ENCODE measurements around the gene TNIK. TPM values are rescaled to one million over a fixed set of nuclear protein-coding genes. Genes with fewer than 3 reads are reported as not detected.

The TNIK gene
- polyA plus RNA-seq, 1 donor from 2014 or later: 19.3 TPM

DNA sequence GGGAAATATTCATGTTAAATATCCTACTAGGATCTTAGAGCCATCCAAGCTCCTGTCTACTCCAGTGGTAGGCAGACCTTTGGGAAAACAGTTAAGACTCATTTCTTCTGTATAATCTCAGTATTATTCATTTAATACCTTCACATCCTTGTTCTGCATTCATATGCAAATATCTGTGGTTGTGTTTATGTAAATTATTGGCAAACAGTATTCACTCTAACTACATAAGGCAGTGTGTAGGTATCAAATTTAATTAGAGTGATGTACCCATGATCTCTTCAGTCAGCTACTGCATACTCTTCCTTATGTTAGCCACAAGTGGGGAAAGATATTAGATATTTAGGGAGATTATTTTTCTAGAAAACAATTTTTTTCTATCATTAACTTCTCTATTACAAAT lies 232.8 kb downstream of the TNIK start:
- Histone ChIP-seq H3K9me3 (ENCODE audit: low read length) (no peaks in the 10 kb centered on the region), H3K9me2 (ENCODE audit: insufficient read depth, low read length) (no peaks in the 10 kb centered on the region), H3K9ac (ENCODE audit: low read length) (no peak overlapping the region), H3K4me3 (ENCODE audit: low read length) (no peak overlapping the region), H3K36me3 (ENCODE audit: insufficient read depth, low read length) (no peaks in the 10 kb centered on the region), H3K79me2 (replicated peaks; ENCODE audit: insufficient read depth, low read length) (no peaks in the 10 kb centered on the region), H3K4me2 (ENCODE audit: low read length) (no peak overlapping the region), H3K27ac (ENCODE audit: low read length) (no peak overlapping the region), H2AFZ (ENCODE audit: low read depth, low read length) (no peak overlapping the region), H3K27me3 (ENCODE audit: insufficient read depth, low read depth, low read length) (no peaks in the 10 kb centered on the region), H4K20me1 (ENCODE audit: insufficient read depth) (no peaks in the 10 kb centered on the region), H3F3A (ENCODE audit: insufficient read depth, low read length, poor library complexity, severe bottlenecking) (no peaks in the 10 kb centered on the region)
- TF ChIP-seq, protein P1, sequence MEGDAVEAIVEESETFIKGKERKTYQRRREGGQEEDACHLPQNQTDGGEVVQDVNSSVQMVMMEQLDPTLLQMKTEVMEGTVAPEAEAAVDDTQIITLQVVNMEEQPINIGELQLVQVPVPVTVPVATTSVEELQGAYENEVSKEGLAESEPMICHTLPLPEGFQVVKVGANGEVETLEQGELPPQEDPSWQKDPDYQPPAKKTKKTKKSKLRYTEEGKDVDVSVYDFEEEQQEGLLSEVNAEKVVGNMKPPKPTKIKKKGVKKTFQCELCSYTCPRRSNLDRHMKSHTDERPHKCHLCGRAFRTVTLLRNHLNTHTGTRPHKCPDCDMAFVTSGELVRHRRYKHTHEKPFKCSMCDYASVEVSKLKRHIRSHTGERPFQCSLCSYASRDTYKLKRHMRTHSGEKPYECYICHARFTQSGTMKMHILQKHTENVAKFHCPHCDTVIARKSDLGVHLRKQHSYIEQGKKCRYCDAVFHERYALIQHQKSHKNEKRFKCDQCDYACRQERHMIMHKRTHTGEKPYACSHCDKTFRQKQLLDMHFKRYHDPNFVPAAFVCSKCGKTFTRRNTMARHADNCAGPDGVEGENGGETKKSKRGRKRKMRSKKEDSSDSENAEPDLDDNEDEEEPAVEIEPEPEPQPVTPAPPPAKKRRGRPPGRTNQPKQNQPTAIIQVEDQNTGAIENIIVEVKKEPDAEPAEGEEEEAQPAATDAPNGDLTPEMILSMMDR (IDR thresholded peaks at IDR 0.05; ENCODE audit: poor library complexity, severe bottlenecking): no peak
- TF ChIP-seq RAD21 (conservative IDR thresholded peaks at IDR 0.05) (no peak), TAF1 (IDR thresholded peaks at IDR 0.05; ENCODE audit: low read depth) (no peak), MXI1 (conservative IDR thresholded peaks at IDR 0.05; ENCODE audit: poor library complexity, severe bottlenecking) (no peak), SMC3 (conservative IDR thresholded peaks at IDR 0.05; ENCODE audit: poor library complexity) (no peak), EZH2 (IDR thresholded peaks at IDR 0.05; ENCODE audit: borderline replicate concordance, insufficient read depth, low read length, poor library complexity, severe bottlenecking) (no peak), EP300 (conservative IDR thresholded peaks at IDR 0.05; ENCODE audit: poor library complexity, severe bottlenecking) (no peak), POLR2AphosphoS5 (IDR thresholded peaks at IDR 0.05) (no peak)
- TF ChIP-seq, protein P2, sequence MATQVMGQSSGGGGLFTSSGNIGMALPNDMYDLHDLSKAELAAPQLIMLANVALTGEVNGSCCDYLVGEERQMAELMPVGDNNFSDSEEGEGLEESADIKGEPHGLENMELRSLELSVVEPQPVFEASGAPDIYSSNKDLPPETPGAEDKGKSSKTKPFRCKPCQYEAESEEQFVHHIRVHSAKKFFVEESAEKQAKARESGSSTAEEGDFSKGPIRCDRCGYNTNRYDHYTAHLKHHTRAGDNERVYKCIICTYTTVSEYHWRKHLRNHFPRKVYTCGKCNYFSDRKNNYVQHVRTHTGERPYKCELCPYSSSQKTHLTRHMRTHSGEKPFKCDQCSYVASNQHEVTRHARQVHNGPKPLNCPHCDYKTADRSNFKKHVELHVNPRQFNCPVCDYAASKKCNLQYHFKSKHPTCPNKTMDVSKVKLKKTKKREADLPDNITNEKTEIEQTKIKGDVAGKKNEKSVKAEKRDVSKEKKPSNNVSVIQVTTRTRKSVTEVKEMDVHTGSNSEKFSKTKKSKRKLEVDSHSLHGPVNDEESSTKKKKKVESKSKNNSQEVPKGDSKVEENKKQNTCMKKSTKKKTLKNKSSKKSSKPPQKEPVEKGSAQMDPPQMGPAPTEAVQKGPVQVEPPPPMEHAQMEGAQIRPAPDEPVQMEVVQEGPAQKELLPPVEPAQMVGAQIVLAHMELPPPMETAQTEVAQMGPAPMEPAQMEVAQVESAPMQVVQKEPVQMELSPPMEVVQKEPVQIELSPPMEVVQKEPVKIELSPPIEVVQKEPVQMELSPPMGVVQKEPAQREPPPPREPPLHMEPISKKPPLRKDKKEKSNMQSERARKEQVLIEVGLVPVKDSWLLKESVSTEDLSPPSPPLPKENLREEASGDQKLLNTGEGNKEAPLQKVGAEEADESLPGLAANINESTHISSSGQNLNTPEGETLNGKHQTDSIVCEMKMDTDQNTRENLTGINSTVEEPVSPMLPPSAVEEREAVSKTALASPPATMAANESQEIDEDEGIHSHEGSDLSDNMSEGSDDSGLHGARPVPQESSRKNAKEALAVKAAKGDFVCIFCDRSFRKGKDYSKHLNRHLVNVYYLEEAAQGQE (IDR thresholded peaks at IDR 0.05; ENCODE audit: borderline replicate concordance): no peak

DNA sequence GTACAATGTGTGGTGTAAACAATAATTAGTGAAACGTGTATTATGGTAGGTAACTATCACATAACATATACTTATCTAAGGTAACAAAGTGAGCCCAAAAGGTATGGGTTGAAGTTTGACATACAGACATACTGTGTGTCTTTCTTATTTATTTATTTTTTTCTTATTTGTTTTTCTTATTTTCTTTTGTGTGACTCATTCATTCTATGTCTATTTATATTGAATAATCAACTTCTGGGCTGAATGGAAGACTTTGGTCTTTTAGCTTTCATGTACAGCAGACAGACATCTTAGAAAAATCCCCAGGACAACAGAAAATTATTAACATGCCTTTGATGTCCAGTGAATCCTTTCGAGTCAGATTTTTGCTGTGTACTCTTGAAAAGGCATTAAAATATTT lies 233.4 kb downstream of the TNIK start:
- H3K79me2 ChIP-seq (replicated peaks; ENCODE audit: insufficient read depth, low read length): no peaks in the 10 kb centered on the region
- no peaks in the 10 kb centered on the region for H3K36me3 ChIP-seq (ENCODE audit: insufficient read depth, low read length)
- H2AFZ ChIP-seq (ENCODE audit: low read depth, low read length): no peak overlapping the region
- H3K9ac ChIP-seq (ENCODE audit: low read length): no peak overlapping the region
- no peak overlapping the region for H3K4me2 ChIP-seq (ENCODE audit: low read length)
- TF ChIP-seq EZH2 (IDR thresholded peaks at IDR 0.05; ENCODE audit: borderline replicate concordance, insufficient read depth, low read length, poor library complexity, severe bottlenecking) (no peak), MXI1 (conservative IDR thresholded peaks at IDR 0.05; ENCODE audit: poor library complexity, severe bottlenecking) (no peak), TAF1 (IDR thresholded peaks at IDR 0.05; ENCODE audit: low read depth) (no peak), RAD21 (conservative IDR thresholded peaks at IDR 0.05) (no peak), EP300 (conservative IDR thresholded peaks at IDR 0.05; ENCODE audit: poor library complexity, severe bottlenecking) (no peak), POLR2AphosphoS5 (IDR thresholded peaks at IDR 0.05) (no peak), SMC3 (conservative IDR thresholded peaks at IDR 0.05; ENCODE audit: poor library complexity) (no peak)
- TF ChIP-seq, protein P2 (IDR thresholded peaks at IDR 0.05; ENCODE audit: borderline replicate concordance): no peak
- TF ChIP-seq, protein P1 (IDR thresholded peaks at IDR 0.05; ENCODE audit: poor library complexity, severe bottlenecking): no peak
- no peak overlapping the region for H3K4me3 ChIP-seq (ENCODE audit: low read length)
- H3K9me3 ChIP-seq (ENCODE audit: low read length): no peaks in the 10 kb centered on the region
- H3K9me2 ChIP-seq (ENCODE audit: insufficient read depth, low read length): no peaks in the 10 kb centered on the region
- no peak overlapping the region for H3K27ac ChIP-seq (ENCODE audit: low read length)
- no peaks in the 10 kb centered on the region for H3K27me3 ChIP-seq (ENCODE audit: insufficient read depth, low read depth, low read length)
- H4K20me1 ChIP-seq (ENCODE audit: insufficient read depth): no peaks in the 10 kb centered on the region
- H3F3A ChIP-seq (ENCODE audit: insufficient read depth, low read length, poor library complexity, severe bottlenecking): no peaks in the 10 kb centered on the region
